Measurements from ENCODE around the gene FOXK2. TPM values are rescaled to one million over a fixed set of nuclear protein-coding genes. Genes with fewer than 3 reads are reported as not detected.

FOXK2 gene
- total RNA-seq, 1 experiment from 2014 or later, result 57.7 TPM

DNA sequence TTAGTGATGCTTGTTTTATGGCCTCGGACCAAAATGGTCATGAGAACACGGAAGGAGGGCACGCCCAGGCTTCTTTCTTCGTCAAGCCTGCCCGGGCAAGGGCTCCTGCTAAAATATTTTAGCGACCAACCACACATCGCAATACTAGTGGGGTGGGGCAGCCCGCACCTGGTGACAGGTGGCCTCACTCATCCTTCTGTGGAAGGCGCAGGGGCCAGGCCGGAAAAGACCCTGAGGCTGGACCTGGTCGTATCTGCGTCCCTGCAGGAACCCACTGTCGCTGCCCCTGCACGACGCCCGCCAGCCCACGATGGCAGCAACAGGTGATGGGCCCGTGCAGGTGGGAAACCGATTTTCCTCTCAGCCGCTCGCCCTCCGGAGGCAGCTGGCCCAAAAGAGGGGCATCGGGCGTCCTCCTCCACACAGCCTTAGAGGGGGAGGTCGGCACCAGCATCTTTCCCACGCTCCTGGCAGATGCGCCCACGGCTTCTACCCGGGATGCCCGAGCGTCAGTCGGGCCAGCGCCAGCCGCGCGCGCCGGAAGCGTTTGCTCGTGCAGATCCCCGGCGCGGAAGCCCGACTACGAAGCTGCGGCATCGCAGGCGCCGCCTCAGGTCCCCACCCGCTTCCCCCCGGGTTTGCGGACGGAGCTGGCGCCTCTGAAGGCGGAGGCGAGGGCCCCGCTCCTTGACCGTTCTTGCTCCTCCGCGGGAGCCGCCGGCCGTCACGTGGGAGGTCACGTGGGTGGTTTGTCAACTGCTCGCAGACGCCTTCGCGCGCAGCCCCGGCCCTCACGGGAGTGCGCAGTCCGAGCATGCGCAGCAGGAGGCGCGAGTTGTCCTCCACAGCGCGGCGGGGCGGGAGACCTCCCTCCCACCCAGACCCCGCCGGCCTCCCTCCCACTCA, 22.8 kb upstream of the FOXK2 start (continued):
- TF ChIP-seq ZBTB21 (CRISPR knock-in tag; IDR thresholded peaks at IDR 0.05; ENCODE audit: borderline replicate concordance) (peak; percentile 81; the same call in 1 of the 2 replicates), RELA (CRISPR knock-in tag; IDR thresholded peaks at IDR 0.05; ENCODE audit: borderline replicate concordance) (peak; percentile 95; the same call in 1 of the 2 replicates), NR3C1 (CRISPR knock-in tag; conservative IDR thresholded peaks at IDR 0.05; ENCODE audit: low read depth) (peak; percentile 77; the same call in 1 of the 2 replicates), SP1 (CRISPR knock-in tag; conservative IDR thresholded peaks at IDR 0.05) (peak; percentile 53; the same call in 1 of the 2 replicates), ESRRA (CRISPR knock-in tag; IDR thresholded peaks at IDR 0.05; ENCODE audit: borderline replicate concordance) (peak; percentile 80; the same call in 1 of the 2 replicates), ZNF219 (CRISPR knock-in tag; IDR thresholded peaks at IDR 0.05; ENCODE audit: borderline replicate concordance) (peak; percentile 68; the same call in 1 of the 2 replicates), ETV6 (CRISPR knock-in tag; IDR thresholded peaks at IDR 0.05) (peak; percentile 94), FOXP1 (CRISPR knock-in tag; IDR thresholded peaks at IDR 0.05; ENCODE audit: borderline replicate concordance) (peak; percentile 79), CREM (CRISPR knock-in tag; IDR thresholded peaks at IDR 0.05) (peak; percentile 61; the same call in 1 of the 2 replicates), FOXJ3 (CRISPR knock-in tag; IDR thresholded peaks at IDR 0.05; ENCODE audit: borderline replicate concordance) (no peak)
- TF ChIP-seq, protein P1, sequence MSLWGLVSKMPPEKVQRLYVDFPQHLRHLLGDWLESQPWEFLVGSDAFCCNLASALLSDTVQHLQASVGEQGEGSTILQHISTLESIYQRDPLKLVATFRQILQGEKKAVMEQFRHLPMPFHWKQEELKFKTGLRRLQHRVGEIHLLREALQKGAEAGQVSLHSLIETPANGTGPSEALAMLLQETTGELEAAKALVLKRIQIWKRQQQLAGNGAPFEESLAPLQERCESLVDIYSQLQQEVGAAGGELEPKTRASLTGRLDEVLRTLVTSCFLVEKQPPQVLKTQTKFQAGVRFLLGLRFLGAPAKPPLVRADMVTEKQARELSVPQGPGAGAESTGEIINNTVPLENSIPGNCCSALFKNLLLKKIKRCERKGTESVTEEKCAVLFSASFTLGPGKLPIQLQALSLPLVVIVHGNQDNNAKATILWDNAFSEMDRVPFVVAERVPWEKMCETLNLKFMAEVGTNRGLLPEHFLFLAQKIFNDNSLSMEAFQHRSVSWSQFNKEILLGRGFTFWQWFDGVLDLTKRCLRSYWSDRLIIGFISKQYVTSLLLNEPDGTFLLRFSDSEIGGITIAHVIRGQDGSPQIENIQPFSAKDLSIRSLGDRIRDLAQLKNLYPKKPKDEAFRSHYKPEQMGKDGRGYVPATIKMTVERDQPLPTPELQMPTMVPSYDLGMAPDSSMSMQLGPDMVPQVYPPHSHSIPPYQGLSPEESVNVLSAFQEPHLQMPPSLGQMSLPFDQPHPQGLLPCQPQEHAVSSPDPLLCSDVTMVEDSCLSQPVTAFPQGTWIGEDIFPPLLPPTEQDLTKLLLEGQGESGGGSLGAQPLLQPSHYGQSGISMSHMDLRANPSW (CRISPR knock-in tag; conservative IDR thresholded peaks at IDR 0.05; ENCODE audit: low read depth), result no peak
- TF ChIP-seq, protein P2, sequence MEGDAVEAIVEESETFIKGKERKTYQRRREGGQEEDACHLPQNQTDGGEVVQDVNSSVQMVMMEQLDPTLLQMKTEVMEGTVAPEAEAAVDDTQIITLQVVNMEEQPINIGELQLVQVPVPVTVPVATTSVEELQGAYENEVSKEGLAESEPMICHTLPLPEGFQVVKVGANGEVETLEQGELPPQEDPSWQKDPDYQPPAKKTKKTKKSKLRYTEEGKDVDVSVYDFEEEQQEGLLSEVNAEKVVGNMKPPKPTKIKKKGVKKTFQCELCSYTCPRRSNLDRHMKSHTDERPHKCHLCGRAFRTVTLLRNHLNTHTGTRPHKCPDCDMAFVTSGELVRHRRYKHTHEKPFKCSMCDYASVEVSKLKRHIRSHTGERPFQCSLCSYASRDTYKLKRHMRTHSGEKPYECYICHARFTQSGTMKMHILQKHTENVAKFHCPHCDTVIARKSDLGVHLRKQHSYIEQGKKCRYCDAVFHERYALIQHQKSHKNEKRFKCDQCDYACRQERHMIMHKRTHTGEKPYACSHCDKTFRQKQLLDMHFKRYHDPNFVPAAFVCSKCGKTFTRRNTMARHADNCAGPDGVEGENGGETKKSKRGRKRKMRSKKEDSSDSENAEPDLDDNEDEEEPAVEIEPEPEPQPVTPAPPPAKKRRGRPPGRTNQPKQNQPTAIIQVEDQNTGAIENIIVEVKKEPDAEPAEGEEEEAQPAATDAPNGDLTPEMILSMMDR (IDR thresholded peaks at IDR 0.05), result no peak
- TF ChIP-seq, protein P3, sequence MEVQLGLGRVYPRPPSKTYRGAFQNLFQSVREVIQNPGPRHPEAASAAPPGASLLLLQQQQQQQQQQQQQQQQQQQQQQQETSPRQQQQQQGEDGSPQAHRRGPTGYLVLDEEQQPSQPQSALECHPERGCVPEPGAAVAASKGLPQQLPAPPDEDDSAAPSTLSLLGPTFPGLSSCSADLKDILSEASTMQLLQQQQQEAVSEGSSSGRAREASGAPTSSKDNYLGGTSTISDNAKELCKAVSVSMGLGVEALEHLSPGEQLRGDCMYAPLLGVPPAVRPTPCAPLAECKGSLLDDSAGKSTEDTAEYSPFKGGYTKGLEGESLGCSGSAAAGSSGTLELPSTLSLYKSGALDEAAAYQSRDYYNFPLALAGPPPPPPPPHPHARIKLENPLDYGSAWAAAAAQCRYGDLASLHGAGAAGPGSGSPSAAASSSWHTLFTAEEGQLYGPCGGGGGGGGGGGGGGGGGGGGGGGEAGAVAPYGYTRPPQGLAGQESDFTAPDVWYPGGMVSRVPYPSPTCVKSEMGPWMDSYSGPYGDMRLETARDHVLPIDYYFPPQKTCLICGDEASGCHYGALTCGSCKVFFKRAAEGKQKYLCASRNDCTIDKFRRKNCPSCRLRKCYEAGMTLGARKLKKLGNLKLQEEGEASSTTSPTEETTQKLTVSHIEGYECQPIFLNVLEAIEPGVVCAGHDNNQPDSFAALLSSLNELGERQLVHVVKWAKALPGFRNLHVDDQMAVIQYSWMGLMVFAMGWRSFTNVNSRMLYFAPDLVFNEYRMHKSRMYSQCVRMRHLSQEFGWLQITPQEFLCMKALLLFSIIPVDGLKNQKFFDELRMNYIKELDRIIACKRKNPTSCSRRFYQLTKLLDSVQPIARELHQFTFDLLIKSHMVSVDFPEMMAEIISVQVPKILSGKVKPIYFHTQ (CRISPR knock-in tag; IDR thresholded peaks at IDR 0.05), result no peak
- TF ChIP-seq, protein P4, sequence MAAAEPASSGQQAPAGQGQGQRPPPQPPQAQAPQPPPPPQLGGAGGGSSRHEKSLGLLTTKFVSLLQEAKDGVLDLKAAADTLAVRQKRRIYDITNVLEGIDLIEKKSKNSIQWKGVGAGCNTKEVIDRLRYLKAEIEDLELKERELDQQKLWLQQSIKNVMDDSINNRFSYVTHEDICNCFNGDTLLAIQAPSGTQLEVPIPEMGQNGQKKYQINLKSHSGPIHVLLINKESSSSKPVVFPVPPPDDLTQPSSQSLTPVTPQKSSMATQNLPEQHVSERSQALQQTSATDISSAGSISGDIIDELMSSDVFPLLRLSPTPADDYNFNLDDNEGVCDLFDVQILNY (CRISPR knock-in tag; IDR thresholded peaks at IDR 0.05), result peak; percentile 96; the same call in 1 of the 2 replicates
- TF ChIP-seq, protein P5, sequence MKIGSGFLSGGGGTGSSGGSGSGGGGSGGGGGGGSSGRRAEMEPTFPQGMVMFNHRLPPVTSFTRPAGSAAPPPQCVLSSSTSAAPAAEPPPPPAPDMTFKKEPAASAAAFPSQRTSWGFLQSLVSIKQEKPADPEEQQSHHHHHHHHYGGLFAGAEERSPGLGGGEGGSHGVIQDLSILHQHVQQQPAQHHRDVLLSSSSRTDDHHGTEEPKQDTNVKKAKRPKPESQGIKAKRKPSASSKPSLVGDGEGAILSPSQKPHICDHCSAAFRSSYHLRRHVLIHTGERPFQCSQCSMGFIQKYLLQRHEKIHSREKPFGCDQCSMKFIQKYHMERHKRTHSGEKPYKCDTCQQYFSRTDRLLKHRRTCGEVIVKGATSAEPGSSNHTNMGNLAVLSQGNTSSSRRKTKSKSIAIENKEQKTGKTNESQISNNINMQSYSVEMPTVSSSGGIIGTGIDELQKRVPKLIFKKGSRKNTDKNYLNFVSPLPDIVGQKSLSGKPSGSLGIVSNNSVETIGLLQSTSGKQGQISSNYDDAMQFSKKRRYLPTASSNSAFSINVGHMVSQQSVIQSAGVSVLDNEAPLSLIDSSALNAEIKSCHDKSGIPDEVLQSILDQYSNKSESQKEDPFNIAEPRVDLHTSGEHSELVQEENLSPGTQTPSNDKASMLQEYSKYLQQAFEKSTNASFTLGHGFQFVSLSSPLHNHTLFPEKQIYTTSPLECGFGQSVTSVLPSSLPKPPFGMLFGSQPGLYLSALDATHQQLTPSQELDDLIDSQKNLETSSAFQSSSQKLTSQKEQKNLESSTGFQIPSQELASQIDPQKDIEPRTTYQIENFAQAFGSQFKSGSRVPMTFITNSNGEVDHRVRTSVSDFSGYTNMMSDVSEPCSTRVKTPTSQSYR (CRISPR knock-in tag; IDR thresholded peaks at IDR 0.05), result peak; percentile 84; the same call in 1 of the 2 replicates
- TF ChIP-seq, protein P6, sequence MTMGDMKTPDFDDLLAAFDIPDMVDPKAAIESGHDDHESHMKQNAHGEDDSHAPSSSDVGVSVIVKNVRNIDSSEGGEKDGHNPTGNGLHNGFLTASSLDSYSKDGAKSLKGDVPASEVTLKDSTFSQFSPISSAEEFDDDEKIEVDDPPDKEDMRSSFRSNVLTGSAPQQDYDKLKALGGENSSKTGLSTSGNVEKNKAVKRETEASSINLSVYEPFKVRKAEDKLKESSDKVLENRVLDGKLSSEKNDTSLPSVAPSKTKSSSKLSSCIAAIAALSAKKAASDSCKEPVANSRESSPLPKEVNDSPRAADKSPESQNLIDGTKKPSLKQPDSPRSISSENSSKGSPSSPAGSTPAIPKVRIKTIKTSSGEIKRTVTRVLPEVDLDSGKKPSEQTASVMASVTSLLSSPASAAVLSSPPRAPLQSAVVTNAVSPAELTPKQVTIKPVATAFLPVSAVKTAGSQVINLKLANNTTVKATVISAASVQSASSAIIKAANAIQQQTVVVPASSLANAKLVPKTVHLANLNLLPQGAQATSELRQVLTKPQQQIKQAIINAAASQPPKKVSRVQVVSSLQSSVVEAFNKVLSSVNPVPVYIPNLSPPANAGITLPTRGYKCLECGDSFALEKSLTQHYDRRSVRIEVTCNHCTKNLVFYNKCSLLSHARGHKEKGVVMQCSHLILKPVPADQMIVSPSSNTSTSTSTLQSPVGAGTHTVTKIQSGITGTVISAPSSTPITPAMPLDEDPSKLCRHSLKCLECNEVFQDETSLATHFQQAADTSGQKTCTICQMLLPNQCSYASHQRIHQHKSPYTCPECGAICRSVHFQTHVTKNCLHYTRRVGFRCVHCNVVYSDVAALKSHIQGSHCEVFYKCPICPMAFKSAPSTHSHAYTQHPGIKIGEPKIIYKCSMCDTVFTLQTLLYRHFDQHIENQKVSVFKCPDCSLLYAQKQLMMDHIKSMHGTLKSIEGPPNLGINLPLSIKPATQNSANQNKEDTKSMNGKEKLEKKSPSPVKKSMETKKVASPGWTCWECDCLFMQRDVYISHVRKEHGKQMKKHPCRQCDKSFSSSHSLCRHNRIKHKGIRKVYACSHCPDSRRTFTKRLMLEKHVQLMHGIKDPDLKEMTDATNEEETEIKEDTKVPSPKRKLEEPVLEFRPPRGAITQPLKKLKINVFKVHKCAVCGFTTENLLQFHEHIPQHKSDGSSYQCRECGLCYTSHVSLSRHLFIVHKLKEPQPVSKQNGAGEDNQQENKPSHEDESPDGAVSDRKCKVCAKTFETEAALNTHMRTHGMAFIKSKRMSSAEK (CRISPR knock-in tag; IDR thresholded peaks at IDR 0.05; ENCODE audit: borderline replicate concordance), result no peak

Measured in WTC11 (cell line).